PC-9 (cell line): ENCODE results near the gene MYO10.

ENCODE experiments used
- EZH2 ChIP-seq: fragments of 200-600 bp; sonication (generic); IDR thresholded peaks from 2 replicates; pipeline ENCODE4 v1.8.0; 2017; ENCODE audit warnings: antibody characterized with exemption, low read depth
- TF ChIP-seq, protein P1 (sequence below): fragments of 200-600 bp; sonication (generic); conservative IDR thresholded peaks from 2 replicates; pipeline ENCODE4 v1.6.1; 2017; ENCODE audit warnings: mixed run types, antibody characterized with exemption, mild to moderate bottlenecking, moderate library complexity

DNA sequence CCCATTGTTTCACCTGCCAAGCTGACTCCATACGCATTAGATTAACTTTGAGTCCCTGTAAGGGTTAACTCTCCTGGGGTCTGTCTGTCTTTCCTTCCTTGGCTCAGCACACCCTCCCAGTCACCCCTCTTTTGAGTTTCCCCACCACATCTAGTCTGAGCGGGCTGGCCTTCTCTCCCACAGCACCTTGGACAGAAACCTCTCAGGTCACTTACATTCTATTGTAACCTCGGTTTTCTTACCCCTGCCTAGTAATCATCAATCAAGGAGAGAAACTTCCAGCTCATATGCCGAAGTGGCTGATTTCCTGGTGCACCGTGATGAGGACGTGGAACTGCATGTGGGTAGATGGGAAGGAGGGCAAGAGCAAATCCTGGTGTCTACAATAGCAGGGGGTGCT is 102.1 kb downstream of the MYO10 start:
- TF ChIP-seq, protein P1, sequence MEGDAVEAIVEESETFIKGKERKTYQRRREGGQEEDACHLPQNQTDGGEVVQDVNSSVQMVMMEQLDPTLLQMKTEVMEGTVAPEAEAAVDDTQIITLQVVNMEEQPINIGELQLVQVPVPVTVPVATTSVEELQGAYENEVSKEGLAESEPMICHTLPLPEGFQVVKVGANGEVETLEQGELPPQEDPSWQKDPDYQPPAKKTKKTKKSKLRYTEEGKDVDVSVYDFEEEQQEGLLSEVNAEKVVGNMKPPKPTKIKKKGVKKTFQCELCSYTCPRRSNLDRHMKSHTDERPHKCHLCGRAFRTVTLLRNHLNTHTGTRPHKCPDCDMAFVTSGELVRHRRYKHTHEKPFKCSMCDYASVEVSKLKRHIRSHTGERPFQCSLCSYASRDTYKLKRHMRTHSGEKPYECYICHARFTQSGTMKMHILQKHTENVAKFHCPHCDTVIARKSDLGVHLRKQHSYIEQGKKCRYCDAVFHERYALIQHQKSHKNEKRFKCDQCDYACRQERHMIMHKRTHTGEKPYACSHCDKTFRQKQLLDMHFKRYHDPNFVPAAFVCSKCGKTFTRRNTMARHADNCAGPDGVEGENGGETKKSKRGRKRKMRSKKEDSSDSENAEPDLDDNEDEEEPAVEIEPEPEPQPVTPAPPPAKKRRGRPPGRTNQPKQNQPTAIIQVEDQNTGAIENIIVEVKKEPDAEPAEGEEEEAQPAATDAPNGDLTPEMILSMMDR, result no peak
- no peak for TF ChIP-seq EZH2
